ENCODE results near the gene BACH2.

DNA sequence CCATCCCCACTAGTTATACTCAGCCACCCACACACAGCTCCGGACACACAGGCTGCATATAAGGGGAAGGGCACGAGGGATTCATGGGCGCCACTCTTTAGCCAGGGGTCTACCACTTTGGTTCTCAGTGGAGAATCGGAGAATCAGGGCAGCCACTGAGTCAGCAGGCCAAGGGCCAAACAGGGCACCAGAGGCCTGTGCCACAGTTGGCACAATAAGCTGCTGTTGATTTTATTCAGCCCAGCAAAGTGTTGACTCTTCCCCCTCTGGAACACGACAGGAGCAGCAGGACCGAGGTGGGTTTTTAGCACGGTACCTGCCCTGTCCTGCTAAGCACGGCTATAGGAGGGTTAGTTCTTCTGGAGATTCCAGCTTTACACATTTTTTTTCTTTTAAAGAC is 354.0 kb downstream of the BACH2 start:
- TF ChIP-seq CTCF (conservative IDR thresholded peaks at IDR 0.05 in 1 of 2, IDR thresholded peaks at IDR 0.05 in 1 of 2; ENCODE audit: low read depth in 1 of 2, low read length in 2 of 2) (no peak), EZH2 (IDR thresholded peaks at IDR 0.05; ENCODE audit: low read length, missing control alignments) (no peak)

Data from fibroblast of lung (primary cell).